ENCODE measurements around the gene WASF2. TPM values are rescaled to one million over a fixed set of nuclear protein-coding genes. Genes with fewer than 3 reads are reported as not detected.

The WASF2 gene
- total RNA-seq, 1 experiment from 2014 or later, result 9.7 TPM

DNA sequence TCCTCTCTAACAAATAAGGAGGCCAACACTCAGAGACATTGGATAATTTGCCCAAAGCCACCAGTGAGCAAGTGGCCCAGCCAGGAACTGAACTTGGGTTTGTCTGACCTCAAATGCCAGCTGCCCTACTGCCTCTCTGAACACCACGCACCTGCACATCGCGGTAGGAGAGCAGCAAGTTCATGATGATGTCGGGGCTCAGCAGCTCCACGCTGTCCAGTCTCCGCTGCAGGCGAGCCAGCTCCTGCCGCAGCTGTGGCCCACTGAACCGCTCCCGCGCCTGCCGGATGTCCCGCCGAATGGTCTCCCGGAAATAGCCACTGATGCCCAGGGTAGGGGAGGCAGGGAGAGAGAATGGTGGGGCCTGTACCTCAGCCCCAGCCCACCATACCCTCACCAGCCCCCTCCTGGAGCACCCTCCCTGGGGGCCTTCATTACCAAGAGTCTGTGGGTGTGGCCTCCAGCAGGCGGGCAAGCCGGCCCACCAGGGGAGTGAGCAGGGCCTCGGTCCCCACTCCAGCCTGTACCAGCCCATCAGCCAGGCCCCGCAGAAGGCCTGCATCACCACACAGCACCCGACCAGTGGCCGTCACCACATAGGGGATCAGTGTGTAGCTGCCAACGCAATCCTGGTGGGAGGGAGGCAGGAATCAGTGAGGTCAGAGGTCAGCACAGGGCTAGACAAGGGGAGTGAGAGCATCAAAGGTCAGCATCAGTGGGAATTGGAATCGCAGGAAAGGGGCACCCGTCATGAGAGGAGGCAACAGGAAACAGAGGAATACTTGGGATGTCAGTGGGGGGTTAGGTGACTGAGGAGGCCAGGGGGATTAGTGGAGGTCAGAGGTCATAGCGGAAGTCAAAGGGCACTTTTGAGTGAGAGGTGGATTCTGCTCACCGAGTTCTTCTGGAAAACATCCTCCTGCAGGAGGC, 125.9 kb downstream of the WASF2 start:
- in situ Hi-C loops (cut with HindIII; ENCODE audit: low pct_unique_long_range_greater_than_20kb, low sequenced_read_pairs), result no loop called here
- DNase-seq (ENCODE audit: low read depth, low spot score), result no peak

DNA sequence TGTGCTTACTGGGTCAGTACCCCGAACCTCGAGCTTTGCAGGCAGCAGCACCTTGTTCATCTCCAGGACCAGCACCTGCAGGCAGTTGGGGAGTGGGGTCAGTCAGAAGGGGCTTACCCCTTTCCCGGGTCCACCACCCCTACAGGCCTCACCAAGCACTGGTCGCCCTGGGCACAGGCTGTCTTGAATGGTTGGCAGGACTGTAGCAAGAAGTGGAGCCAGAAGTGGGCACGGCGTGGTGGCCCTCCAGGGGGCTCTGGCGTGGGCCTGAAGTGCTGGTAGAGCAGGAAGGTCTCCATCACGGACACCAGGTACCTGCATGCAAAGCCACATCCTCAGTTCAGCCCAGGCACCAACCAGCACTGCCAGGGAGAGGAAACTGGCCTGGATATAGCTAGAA, 128.4 kb downstream of the WASF2 start:
- in situ Hi-C loops (cut with HindIII; ENCODE audit: low pct_unique_long_range_greater_than_20kb, low sequenced_read_pairs), result no loop called here
- no peak for DNase-seq (ENCODE audit: low read depth, low spot score)

GRCh38 chr1:27361044-27361402, 128.9 kb downstream of the WASF2 start:
- in situ Hi-C loops (cut with HindIII; ENCODE audit: low pct_unique_long_range_greater_than_20kb, low sequenced_read_pairs), result no loop called here
- DNase-seq (ENCODE audit: low read depth, low spot score), result no peak

DNA sequence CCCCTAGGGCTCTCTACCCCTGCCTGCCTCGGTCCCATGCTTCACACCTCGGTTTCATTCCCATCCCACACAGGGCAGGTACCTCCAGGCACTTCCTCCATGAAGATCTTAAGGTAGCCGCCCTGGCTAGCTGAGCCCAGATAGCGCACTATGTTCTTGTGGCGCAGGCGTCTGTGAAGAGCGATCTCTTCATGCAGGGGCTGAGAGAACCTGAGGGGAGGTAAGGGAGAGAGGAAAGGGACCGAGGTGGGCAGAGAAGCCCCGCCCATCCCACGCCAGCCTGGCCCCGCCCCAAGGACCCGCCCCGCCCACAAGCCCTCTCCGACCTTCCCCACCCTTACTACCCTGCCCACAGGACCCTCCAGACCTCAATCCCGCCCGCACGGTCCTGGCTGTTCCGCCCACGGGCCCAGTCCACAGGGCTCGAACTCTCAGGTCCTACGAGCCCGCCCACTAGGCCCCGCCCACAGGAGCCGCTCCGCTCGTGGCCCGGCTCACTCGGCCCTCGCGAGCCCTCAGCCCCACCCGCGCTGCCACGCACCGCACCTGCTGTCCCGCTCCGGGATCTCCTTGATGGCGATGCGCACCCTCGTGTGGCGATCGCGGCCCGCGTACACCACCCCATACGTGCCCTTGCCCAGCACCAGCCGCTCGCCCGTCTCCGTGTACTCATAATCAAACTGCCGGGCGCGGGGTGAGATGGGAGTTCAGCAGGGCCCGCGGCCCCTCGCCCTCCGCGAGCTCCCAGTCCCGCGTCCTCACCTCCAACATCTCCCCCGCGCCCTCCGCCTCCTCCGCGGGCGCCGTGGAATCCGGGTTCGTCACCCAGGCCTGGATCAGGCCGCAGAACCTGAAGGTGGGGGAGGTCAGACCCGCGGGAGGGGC, 129.6 kb downstream of the WASF2 start:
- in situ Hi-C loops (cut with HindIII; ENCODE audit: low pct_unique_long_range_greater_than_20kb, low sequenced_read_pairs), result no loop called here
- no peak for DNase-seq (ENCODE audit: low read depth, low spot score)

DNA sequence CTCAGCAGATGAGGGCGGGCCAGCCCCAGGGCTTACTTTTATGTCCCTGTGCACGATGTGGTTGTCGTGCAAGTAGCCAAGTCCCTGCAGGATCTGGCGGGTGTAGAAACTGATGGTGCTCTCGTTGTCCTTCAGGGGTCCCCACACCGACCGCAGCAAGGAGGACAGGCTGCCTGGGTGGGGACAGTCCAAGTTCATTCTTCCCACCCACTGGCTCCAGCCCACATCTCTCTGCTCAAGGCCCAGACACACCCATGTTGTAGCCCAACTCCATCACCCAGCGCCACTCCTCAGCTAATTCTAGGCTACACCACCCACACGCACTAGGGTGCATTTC, 130.2 kb downstream of the WASF2 start:
- DNase-seq (ENCODE audit: low read depth, low spot score), result no peak
- in situ Hi-C loops (cut with HindIII; ENCODE audit: low pct_unique_long_range_greater_than_20kb, low sequenced_read_pairs), result no loop called here

DNA sequence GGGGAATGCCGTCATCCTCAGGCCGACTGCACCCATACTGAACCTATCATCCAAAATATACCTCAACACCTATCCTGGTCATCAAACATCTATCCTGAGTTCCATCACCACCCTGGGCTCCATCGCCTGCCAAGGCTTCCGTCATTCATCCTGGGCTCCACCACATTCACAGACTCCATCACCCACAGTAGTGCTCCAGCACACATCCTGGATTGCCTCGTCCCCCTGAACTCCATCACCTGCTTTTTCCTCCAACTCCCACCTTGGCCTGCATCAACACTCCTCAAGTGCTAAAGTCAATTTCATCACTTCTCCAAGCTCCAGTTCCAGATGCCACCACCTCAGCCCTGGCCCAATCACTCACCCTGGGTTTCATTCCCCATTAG, 131.0 kb downstream of the WASF2 start:
- in situ Hi-C loops (cut with HindIII; ENCODE audit: low pct_unique_long_range_greater_than_20kb, low sequenced_read_pairs), result no loop called here
- DNase-seq (ENCODE audit: low read depth, low spot score), result no peak

DNA sequence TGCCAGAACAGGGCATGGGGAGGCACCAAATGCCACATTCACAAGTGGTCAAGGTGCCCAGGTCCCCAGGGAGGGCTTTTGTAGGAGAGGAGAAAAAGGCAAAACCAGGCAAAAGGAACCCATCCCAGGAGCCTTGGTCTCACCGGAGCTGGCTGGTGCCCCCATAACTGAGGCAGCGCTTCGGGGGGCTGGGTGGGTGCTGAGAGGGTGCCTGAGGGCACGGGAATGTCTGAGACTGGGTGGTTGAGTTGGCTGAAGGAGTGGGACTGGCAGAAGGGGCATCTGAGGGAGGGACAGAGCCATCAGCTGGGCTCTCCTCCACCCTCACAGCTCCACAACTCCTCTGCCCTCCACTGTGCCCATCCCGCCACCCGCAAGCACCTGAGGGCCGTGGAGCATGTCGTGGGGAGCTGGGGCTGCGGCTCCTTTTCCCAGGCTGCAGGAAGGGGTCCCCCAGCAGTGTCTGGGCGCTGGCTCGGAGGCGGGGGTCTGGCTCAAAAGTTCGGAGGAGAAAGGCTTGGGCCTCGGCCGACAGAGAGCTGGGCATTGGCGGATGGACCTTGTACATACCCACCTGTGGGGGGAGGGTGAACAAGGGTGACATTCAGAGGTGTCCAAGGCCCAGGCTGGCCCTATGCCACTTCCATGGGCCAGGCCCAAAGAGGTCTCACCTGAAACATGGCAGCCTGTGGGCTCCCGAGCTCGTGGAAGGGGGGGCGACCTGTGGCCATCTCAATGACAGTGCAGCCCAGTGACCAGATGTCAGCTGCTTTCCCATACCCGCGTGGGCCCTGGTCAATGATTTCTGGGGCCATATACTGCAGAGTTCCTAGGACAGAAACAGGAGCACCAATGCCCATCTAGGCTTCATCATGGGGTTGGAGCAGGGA, 131.7 kb downstream of the WASF2 start:
- in situ Hi-C loops (cut with HindIII; ENCODE audit: low pct_unique_long_range_greater_than_20kb, low sequenced_read_pairs), result no loop called here

GRCh38 chr1:27357281-27358037, 132.5 kb downstream of the WASF2 start:
- DNase-seq (ENCODE audit: low read depth, low spot score), result peak; percentile 50
- in situ Hi-C loops (cut with HindIII; ENCODE audit: low pct_unique_long_range_greater_than_20kb, low sequenced_read_pairs), result no loop called here

More for the DNA sequence above, 131.7 kb downstream of the WASF2 start:
- no peak for DNase-seq (ENCODE audit: low read depth, low spot score)

DNA sequence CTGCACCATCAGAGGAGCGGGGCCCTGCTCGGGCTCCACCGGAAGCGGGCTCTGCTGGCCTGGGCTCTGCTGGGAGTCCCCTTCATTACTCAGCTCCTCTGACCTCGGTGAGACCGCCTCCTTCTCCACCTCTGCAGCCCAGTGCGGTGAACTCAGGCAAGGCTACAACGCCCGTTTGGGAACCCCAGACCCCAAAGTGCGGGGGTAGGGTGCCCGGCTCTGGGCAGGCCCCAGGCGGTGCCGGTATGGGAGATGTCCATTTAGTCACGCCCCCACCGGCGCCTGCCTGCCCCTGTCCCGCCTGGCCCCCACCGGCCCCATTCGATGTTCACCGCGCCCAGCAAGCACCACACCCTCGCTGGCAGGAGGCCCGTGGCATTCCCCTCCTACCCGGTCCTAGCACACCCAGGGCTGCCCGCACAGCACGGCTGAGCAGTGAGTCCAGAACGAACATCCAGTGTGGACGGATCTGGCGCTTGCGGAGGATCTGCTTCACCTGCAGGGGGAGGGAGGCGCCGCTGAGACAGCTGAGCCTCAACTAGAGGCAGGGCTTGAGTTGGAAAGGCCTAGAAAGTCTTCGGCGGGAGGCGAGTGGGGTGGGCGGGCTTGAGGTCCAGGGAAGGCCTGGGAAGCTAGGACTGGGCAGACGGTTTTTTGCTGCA, 133.2 kb downstream of the WASF2 start:
- no peak for DNase-seq (ENCODE audit: low read depth, low spot score)
- in situ Hi-C loops (cut with HindIII; ENCODE audit: low pct_unique_long_range_greater_than_20kb, low sequenced_read_pairs), result no loop called here

- in situ Hi-C loops (cut with HindIII; ENCODE audit: low pct_unique_long_range_greater_than_20kb, low sequenced_read_pairs), result no loop called here
- DNase-seq (ENCODE audit: low read depth, low spot score), result no peak
Observed at GRCh38 chr1:27356277-27356618, 133.7 kb downstream of the WASF2 start.

DNA sequence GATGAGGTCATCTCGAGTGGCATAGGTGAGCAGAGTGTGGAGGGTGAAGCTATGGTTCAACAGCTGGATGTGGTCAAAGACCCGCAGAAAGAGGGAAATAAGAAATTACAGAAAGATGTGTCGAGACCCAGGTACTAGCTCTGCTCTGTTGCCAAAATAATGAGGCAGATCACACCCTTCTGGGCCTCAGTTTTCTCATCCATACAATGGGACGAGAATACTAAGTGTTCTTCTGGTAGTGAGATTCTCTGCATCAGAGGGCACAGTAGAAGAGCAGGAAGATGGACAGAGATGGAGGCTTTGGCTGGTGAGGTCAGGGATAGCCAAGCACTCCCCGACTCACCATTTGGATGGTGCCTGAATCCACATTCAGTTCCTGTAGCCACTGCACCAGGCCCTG, 134.3 kb downstream of the WASF2 start:
- in situ Hi-C loops (cut with HindIII; ENCODE audit: low pct_unique_long_range_greater_than_20kb, low sequenced_read_pairs), result no loop called here
- DNase-seq (ENCODE audit: low read depth, low spot score), result no peak

Other genes with a start within 250 kb of the WASF2 start
- gene TMEM222, start 168.0 kb downstream of the WASF2 start, total RNA-seq (2014; rRNA removed; shearing (Covaris generic)), result 38.0 and 38.1 TPM in 2 replicates
- gene SYTL1, start 148.1 kb downstream of the WASF2 start, total RNA-seq (2014; rRNA removed; shearing (Covaris generic)), result not detected in 2 replicates
- 5.5 and 6.4 TPM in 2 replicates for gene MAP3K6, start 123.2 kb downstream of the WASF2 start, total RNA-seq (2014; rRNA removed; shearing (Covaris generic))
- not detected in 2 replicates for gene FCN3, start 115.3 kb downstream of the WASF2 start, total RNA-seq (2014; rRNA removed; shearing (Covaris generic))
- gene CD164L2, start 106.8 kb downstream of the WASF2 start, total RNA-seq (2014; rRNA removed; shearing (Covaris generic)), result not detected in 2 replicates
- 1.7 and 2.1 TPM in 2 replicates for gene GPR3, start 97.5 kb downstream of the WASF2 start, total RNA-seq (2014; rRNA removed; shearing (Covaris generic))
- gene AHDC1, start 114.0 kb upstream of the WASF2 start, total RNA-seq (2014; rRNA removed; shearing (Covaris generic)), result 4.4 TPM in 2 replicates
- not detected in 2 replicates for gene FGR, start 145.0 kb upstream of the WASF2 start, total RNA-seq (2014; rRNA removed; shearing (Covaris generic))
- 56.8 and 67.2 TPM in 2 replicates for gene IFI6, start 182.0 kb upstream of the WASF2 start, total RNA-seq (2014; rRNA removed; shearing (Covaris generic))
- 9.8 and 10.1 TPM in 2 replicates for gene FAM76A, start 235.8 kb upstream of the WASF2 start, total RNA-seq (2014; rRNA removed; shearing (Covaris generic))

Measured in SK-MEL-5 (cell line).